ENCODE data around the gene SLC24A3. TPM values are rescaled to one million over a fixed set of nuclear protein-coding genes. Genes with fewer than 3 reads are reported as not detected.

SLC24A3 gene
- polyA plus RNA-seq, 3 donors, result 3.0 to 4.5 (median 3.1) TPM

DNA sequence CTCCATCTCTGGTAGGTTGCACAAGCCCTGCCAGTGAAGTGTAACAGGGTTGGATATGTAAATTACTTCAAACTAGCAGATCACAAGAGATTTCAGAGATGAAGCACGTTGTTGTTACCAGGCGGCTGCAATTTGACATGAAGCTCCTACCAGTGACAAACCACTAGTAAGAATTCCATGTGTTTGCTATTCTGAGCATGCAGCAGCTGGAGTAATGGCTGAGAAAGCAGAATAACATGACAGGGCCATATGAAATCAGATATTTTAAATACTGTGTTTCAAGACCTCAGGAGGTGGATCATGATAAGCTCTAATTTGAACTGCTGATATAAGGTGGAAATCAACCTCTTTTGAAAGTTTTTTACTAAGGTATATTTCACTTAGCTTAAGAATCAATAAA, 557.1 kb downstream of the SLC24A3 start:
- no peak for DNase-seq

GRCh38 chr20:19770375-19770774, 557.9 kb downstream of the SLC24A3 start:
- no peak for DNase-seq

DNA sequence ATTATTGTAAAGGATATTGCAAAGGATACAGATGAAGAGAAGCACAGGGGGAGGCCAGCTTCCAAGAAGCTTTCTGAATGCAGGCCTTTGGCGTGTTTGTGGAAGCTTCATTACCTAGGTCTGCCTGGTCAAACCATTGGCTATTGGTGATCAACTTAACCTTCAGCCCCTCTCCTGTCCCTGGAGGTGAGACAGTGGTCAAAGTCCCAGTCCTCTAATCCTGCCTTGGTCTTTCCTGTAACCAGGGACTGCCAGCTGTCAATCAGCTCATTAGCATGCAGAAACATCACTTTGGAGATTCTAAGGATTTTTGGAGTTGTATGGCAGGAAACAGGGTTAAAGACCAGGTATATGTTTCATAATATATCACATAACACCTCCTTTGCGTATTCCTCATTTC, 558.6 kb downstream of the SLC24A3 start:
- DNase-seq, result no peak
